ENCODE measurements around the gene PPME1.
"Not testable (repeated sequence)": the region's sequence is repeated elsewhere in the genome, so short reads cannot be mapped to it uniquely, and the experiment has no call there.

PPME1 gene, protein sequence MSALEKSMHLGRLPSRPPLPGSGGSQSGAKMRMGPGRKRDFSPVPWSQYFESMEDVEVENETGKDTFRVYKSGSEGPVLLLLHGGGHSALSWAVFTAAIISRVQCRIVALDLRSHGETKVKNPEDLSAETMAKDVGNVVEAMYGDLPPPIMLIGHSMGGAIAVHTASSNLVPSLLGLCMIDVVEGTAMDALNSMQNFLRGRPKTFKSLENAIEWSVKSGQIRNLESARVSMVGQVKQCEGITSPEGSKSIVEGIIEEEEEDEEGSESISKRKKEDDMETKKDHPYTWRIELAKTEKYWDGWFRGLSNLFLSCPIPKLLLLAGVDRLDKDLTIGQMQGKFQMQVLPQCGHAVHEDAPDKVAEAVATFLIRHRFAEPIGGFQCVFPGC

DNA sequence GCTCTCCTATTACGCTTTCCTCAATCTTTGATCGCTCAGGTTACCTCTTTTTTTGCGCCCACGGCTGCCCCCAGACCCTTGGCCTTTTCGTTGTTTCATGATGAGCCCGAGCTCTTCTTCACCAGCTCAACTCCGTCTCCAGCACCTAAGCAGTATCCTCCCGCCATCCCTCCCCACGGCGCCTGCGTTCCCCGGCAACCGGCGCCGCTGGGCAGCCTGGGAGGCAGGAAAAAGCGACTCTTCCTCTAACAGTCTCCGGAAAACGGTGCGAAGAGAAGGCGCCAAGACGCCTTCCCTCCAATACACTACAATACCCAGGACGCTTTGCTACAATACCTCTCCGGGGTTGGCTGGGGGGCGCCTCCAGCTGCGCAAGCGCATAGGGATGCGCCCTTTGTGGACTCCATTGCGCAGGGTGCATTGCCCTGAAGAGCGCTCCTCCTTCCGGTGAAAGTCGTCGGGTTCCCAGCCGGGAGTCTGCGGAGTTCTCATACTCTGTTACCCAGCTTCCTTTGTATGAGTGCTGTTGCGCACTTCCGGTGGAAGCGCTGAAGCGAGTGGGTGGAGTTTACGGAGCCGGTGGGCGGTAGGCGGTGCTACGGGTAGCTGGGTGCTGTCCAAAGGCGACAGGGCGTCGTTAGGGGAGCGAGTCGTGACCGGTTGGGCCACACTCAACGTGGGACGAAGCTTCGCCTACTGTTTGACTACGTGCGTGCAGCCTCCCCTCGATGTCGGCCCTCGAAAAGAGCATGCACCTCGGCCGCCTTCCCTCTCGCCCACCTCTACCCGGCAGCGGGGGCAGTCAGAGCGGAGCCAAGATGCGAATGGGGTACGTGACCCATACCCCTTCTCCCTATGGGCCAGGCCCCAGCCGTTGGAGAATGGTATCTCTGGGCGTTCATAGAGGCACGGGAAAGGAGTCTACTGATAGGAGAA is at the start of gene PPME1, which contains the start of gene C2CD3:
Gene PPME1 (plus strand): TSS at position 596 of the 936 bp plus-strand sequence. CDS start 133 bp downstream, at position 729.
Gene C2CD3 (minus strand): TSS at position 309 of the 936 bp plus-strand sequence. CDS start 210 bp downstream, at position 99.
- DNase-seq: peak; percentile 98

DNA sequence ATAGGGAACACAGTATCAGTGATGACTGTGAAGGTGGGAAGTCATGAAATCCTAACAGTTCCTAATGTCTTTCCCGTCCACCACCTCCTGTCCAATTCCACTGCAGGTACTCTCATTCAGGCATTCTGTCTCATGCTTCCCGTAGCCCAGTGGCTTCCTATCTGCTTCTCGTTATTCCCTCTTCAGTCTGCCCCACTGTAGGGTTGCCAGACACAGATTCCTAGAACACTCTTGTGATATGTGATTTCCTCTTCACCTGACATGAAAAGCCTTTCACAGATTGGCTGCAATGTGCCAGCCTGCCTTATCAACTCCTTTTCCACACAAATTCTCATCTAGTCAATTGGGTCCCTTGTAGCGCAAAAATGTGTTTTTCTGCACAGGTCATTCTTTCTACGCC is 49.3 kb upstream of the PPME1 start:
- no peak for DNase-seq

DNA sequence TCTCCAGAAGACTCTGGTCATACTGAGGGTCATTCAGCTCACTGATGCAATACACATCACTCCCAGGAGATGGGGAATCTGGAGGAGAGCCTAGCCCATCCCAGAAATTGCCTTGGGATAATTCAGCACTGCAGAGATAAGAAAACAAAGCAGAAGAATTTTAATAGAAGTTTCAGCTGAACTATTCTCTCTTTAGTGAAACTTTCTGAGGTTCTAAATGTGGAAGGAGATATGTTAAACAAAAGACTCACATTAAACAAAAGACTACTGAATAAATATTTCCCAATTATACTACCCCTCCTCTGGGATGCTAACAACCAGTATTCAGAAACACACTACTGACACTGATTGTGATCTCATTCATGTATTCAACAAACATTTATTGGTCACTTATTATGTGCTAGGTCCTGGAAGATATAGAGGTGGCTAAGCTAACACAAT is 48.1 kb upstream of the PPME1 start:
- no peak for DNase-seq

DNA sequence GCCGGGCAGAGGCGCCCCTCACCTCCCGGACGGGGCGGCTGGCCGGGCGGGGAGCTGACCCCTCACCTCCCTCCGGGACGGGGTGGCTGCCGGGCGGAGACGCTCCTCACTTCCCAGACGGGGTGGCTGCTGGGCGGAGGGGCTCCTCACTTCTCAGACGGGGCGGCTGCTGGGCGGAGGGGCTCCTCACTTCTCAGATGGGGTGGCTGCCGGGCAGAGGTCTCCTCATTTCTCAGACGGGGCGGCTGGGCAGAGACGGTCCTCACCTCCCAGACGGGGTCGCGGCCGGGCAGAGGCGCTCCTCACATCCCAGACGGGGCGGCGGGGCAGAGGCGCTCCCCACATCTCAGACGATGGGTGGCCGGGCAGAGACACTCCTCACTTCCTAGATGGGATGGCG is 42.0 kb upstream of the PPME1 start:
- DNase-seq: not testable (repeated sequence)

DNA sequence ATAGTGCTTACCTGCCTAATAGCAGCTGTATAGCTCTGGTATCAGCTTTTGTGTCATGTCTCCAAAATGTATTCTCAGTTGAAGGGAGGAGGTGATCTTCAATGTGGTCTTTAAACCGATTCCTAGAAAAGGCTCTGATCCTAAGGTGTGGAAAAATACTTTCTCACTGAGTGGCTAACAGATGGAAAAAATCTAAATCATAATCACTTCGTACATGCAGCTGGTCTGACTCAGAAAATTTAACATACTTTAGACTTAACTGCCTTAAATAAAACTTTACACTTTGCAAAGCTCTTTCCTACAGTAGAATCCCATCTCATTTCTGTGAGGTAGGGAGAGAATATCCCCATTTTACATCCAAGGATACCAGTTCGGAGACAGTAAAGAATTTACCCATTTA is 38.3 kb upstream of the PPME1 start:
- no peak for DNase-seq

DNA sequence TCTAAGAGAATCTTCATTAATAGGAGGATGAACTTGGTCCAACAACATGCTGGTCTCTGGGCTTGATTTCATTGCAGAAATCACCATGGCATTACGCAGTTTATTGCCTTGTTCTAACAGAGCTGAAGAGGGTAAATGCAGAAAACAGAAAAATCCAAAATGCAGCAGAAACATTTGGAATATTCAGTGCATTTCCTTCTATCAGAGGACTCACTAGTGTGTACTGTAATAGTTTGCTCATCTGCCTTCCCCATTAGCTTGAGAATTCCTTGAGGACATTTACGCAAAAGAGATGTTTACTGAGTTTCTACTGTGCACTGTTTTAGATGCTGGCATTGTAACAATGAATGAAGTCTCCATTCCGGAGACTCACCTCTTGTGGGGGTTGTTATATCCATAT is 37.7 kb upstream of the PPME1 start:
- no peak for DNase-seq

DNA sequence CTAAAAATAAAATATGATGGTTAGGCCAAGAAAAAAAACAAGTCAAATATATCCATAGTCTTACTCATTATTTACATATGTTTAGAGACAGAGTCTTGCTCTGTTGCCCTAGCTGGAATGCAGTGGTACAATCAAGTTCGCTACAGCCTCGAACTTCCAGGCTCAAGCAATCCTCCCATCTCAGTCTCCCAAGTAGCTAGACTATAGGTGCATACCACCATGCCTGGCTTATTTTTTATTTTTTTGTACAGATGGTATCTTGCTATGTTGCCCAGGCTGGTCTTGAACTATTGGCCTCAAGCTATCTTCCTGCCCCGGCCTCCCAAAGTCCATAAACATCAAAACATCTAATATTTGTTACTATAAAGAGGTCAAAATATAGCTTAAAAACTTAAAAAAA is 36.4 kb upstream of the PPME1 start:
- no peak for DNase-seq

DNA sequence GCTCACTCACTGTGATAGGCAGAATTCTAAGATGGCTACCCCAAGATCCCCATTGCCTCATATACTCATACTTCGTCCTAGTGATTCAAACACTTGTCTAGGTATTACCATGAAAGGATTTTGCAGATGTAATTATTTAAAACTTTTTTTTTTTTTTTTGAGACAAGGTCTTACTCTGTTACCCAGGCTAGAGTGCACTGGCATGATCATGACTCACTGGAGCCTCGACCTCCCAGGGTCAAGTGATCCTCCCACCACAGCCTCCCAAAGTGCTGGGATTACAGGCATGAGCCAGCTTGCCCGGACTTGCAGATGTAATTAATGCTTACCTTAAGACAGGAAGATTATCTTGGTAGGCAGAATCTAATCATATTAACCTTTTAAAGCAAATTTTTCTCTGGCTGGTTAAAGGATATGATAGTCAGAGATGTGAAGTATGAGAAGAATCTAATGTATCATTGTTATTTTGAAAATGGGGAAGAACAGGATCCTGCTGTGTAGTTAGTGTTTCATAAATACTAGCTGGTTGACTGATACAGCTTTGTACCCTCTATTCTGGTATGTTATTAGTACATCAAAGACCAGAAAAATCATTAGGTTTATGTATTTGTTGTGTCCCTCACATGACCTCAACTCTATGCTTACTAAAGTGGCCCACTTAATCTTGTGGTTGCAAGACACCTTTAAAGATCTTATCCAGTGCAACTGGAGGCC is 35.8 kb upstream of the PPME1 start:
- DNase-seq: no peak

DNA sequence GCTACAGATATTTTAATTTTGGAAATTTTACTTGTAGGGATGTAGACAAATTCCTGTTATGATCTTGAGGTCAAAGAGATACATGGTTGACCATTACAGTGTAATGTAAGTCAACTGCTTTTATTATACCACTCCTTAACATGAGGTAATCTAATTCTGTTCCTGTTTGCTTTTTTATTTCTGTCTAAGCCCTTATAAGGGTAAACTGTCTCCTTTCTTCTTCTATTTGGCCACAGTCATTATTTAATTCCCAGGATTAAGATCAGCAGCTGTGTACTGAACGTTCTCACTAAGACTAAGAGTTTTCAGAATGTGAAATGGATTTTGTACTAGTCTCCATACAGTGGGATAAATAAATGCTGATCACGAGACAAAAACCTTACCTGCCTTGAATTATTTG is 33.1 kb upstream of the PPME1 start:
- DNase-seq: no peak

DNA sequence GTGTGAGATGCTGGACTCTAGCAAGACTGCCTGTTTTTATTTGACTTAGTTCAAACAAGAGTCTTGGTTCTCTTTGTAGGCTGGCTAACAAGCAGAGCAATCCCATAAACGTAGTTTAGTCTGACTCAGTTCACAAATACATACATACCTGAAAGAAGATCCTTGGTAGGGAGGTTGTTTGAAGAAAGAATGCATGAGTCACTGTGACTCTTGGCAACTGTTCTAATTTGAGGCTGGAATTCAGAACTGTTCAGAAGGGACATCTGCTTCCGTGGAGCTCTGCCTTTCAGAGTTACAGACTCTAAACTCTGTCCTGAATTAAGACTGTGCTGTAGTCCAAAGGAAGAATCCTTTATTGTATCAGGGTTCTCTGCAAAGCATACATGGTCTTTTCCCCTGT is 32.5 kb upstream of the PPME1 start:
- no peak for DNase-seq

DNA sequence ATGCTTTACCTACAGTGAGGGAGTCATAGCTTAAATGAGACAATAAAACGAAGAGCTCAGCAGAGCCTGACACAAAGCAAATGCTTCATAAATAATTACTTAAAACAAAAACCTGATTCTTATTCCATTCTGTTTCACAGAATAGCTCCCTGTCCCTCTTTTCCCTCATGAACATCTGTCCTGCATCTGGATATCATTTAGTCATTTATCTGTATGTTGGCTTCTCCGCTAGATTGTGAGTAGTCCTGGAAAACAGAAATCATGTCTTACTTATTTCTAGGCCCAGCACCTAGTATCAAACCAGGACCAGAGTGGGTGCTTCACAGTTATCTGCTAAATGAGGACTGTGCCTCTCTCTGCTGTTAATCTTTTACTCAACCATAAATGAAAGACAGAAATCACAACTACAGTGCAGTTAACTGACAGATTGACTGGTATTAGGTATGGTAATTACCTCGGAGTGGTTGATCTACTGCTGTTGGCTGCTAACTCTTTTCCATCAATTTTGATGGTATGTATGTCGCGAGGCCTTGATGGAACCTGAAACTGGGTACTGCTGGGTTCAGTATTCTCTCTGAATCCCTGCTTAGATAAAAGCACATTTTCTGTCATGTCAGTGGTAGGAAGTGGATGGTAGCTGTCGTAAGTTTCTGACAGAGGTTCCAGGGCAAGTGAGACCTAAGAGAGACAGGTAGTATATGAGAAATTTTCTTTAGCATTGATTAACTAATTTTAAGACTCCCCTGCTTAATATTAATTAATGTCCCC is 31.8 kb upstream of the PPME1 start:
- DNase-seq: no peak

DNA sequence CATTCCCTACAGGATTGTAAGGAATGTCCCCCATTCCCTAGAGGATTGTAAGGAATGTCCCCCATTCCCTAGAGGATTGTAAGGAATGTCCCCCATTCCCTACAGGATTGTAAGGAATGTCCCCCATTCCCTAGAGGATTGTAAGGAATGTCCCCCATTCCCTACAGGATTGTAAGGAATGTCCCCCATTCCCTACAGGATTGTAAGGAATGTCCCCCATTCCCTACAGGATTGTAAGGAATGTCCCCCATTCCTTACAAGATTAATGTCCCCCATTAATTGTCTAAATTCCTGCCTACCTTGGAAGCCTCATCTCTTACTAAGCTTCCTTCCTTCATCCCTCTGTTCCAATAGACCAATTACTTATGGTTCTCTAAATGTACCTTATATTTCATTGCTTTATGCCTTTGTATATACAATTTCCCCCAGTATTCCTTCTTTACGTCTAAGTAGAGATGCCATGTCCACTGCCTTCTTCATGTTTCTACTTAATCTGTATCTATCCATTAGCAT is 31.1 kb upstream of the PPME1 start:
- not testable (repeated sequence) for DNase-seq

DNA sequence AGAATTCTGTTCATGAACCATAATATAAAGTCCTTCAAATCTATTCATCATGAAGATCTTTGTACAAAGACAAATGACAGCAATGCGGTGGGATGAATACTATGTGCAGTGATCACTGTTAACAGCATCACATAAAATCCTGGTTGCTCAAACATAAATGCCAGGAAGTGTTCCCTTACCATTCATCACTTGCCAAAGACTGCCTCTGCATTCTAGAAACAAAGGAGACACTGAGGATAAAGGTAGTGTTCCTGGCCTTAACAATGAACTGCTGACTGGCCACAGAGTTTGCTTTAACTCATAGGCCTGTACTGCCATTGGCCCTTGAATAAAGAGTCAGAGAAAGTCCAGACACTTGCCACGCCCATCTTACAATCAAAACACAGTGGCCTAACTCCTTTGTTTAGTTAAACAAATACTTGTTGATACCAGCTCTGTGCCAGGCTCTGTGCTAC is 29.8 kb upstream of the PPME1 start:
- no peak for DNase-seq

DNA sequence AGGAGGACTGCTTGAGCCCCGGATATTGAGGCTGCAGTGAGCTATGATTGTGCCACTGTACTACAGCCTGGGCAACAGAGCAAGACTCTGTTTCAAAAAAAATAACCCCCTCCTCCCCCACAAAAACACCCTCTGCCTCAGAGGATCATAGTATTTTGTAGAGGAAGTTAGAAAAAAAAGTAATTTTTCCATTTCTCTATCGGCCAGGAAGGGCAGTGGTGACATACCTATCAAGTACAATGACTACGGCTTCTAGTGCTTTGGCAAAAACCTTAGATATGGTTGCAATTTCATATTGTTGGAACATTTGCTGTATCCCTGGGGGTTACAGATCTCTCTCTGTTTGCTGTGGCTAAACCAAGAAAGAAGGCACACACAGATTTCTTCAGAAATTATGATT is 29.2 kb upstream of the PPME1 start:
- no peak for DNase-seq

DNA sequence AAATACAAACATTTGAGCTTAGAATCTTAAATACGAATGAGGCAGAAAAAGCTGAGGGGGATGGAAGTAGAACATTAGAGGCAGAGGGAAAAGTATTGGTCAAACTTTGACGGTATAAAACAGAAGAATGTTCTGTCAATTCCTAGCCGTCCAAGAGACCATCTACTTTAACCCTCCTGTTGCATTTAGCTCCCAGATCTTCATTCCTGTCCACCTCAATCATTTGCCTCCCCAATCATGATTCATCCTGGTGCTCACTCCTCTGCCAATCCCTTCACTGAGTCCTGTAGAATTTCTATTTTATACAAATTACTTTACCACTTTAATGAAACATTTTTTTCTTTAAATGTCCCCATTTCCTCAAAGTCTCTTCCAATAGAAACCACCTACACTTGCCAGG is 28.5 kb upstream of the PPME1 start:
- no peak for DNase-seq

DNA sequence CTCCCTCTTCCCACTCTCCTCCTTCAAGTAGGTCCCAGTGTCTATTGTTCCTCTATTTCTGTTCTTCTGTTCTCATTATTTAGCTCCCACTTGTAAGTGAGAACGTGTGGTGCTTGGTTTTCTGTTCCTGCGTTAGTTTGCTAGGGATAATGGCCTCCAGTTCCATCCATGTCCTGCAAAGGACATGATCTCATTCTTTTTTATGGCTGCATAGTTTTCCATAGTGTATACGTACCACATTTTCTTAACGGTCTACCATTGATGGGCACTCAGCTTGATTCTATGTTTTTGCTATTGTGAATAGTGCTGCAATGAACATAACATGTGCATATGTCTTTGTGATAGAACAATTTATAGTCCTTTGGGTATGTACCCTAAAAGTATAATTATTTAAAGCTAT is 26.5 kb upstream of the PPME1 start:
- DNase-seq: no peak

DNA sequence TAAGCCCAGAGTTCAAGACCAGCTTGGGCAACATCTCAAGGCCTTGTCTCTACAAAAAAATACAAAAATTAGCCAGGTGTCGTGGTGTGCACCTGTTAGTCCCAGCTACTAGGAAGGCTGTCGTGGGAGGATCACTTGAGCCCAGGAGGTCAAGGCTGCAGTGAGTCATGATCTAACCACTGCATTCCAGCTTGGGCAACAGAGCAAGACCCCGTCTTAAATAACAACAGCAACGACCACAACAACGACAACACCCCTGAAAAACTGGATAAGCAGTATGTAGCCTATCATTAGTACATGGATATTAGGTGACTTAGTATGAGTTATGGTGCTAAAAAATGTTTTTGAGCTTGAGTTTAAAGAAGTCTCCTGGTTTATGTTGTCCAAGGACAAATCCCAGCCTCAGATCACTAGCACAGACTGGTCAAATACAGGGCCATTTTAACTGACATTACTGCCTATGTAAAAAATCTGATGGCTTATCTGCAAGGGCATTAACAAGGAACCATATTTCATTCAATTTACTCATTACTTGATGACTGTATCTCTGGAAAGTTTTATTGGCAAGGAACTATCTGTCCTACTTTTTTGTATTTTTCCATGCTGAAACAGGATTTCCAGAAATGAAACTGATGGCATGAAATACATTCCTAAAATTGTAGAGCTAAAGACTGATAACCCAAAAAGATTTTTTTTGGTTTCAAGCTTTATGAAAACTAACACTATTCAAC is 23.7 kb upstream of the PPME1 start:
- DNase-seq: no peak

DNA sequence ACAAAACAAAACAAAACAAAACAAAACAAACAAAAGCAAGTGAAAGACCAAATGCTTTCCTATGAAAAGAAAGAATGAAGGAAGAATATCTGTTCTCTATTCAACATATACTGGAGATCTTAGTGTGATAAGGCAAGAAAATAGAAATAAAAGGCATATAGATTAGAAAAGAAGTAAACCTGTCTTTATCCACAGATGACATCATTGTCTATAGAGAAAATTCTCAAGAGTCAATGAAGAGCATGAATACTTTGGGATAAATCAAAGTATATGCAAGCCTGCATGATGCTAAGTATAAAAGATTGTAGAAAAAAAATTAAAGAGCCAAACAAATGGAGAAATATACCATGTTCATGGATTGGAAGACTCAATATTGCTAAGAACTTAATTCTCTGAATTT is 17.9 kb upstream of the PPME1 start:
- no peak for DNase-seq

DNA sequence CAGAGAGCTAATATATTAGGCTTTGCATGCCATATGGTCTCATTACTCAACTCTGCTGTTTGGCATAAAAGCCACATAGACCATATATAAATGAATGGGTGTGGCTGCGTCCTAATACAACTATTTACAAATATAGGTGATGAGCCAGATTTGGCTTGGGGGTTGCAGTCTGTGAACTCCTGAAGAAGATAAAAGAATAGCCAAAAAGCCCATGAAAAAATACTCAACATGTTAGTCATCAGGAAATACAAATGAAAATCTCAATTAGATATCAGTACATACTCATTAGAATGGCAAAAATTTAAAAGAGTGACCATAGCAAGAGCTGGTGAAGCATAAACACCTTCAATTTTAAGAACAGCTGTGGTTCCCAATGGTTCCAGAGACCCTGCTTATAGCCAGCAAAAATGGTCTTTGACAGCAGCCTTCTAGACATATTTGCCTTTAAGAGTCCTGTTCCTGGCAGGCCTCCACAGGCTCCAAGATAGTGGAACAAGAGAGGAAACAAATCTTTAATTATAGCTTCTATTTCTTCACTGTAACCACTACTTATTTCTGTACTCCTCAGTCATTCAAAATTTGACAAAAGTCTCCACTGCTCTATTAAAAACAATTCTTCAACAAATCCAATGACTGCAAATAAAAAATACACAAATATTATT is 16.3 kb upstream of the PPME1 start:
- no peak for DNase-seq

DNA sequence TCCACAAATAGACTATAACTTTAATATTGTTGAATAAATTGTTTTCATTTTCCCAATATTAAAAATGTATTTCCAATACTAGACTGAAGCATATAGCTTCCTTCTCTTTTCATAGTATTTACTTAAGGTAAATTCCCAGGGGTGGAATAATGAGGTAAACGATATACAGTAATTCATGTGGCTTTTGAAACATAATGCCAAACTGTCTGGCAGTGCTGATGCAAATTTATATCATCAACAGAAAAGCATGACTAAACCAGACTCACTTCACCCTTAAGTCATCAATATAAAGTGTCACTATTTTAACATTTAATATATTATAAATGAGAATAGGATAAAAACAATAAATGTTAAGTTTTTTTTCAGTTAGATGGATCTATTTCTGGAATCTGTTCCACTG is 13.9 kb upstream of the PPME1 start:
- DNase-seq: no peak

DNA sequence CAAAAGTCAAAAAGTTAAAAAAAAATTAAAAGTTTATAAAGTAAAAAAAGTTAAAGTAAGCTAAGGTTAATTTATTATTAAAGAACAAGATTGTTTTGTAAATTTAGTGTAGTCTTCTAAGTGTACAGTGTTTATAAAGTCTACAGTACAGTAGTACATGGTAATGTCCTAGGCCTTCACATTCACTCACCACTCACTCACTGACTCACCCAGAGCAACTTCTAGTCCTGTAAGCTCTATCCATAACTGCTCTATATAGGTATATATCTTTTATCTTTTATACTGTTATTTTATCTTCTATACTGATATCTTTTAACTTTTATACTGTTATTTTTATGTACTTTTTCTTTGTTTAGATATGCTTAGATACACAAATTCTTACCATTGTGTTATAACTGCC is 11.4 kb upstream of the PPME1 start:
- no peak for DNase-seq

Measured in activated naive CD4-positive, alpha-beta T cell treated with Interleukin-2 at 50 U/mL for 16 hours (primary cell).